GM23338 (cell line): ENCODE measurements around the gene OXGR1. TPM values are rescaled to one million over a fixed set of nuclear protein-coding genes. Genes with fewer than 3 reads are reported as not detected.

ENCODE experiments used
- ATAC-seq: fragments of 200-7000 bp; cut with Tn5 transposase; 3 replicates; pipeline ENCODE4 v1.9.1; 2020
- DNase-seq: peaks from one replicate; pipeline ENCODE4 v3.0.0-alpha.2; 2015; ENCODE audit warnings: low spot score
- H2AFZ ChIP-seq: fragments of 200-600 bp; sonication (generic); 2 replicates; pipeline ENCODE4 v1.8.0; 2016; ENCODE audit warnings: antibody characterized with exemption, mild to moderate bottlenecking, moderate library complexity
- H3F3A ChIP-seq: fragments of 200-600 bp; sonication (generic); replicated peaks from 2 replicates; pipeline ENCODE4 v1.8.0; 2017; ENCODE audit warnings: antibody characterized with exemption, mixed run types, low read depth
- H3K27ac ChIP-seq: fragments of 200-600 bp; sonication (generic); 2 replicates; pipeline ENCODE4 v1.6.1; 2016; ENCODE audit warnings: low read depth
- H3K27me3 ChIP-seq: fragments of 200-600 bp; sonication (generic); 2 replicates; pipeline ENCODE4 v1.8.0; 2016; ENCODE audit warnings: mild to moderate bottlenecking, mixed run types, moderate library complexity; ENCODE audit not compliant: insufficient read depth
- H3K36me3 ChIP-seq: fragments of 200-600 bp; sonication (generic); 2 replicates; pipeline ENCODE4 v1.8.0; 2016; ENCODE audit warnings: mild to moderate bottlenecking; ENCODE audit not compliant: insufficient read depth
- H3K4me1 ChIP-seq: fragments of 200-600 bp; sonication (generic); 2 replicates; pipeline ENCODE4 v1.8.0; 2016; ENCODE audit warnings: mild to moderate bottlenecking, moderate library complexity; ENCODE audit not compliant: insufficient read depth
- H3K4me2 ChIP-seq: fragments of 200-600 bp; sonication (generic); 2 replicates; pipeline ENCODE4 v1.7.1; 2017; ENCODE audit warnings: mixed run types
- H3K4me3 ChIP-seq: fragments of 200-600 bp; sonication (generic); 2 replicates; pipeline ENCODE4 v1.6.1; 2016; ENCODE audit warnings: mixed run types
- H3K79me2 ChIP-seq: fragments of 200-600 bp; sonication (generic); replicated peaks from 2 replicates; pipeline ENCODE4 v1.8.0; 2017; ENCODE audit warnings: mild to moderate bottlenecking; ENCODE audit not compliant: insufficient read depth
- H3K9me2 ChIP-seq: fragments of 200-600 bp; sonication (generic); 2 replicates; pipeline ENCODE4 v1.8.0; 2017; ENCODE audit not compliant: insufficient read depth
- H4K20me1 ChIP-seq: fragments of 200-600 bp; sonication (generic); replicated peaks from 2 replicates; pipeline ENCODE4 v1.8.0; 2017; ENCODE audit warnings: mild to moderate bottlenecking; ENCODE audit not compliant: insufficient read depth
- H3K27ac Mint-ChIP-seq: 2 replicates; pipeline ENCODE4 v1.8.0; 2020; ENCODE audit warnings: inconsistent platforms, mild to moderate bottlenecking, moderate library complexity, mixed read lengths
- H3K27me3 Mint-ChIP-seq: 3 replicates; pipeline ENCODE4 v1.8.0; 2022; ENCODE audit warnings: low read depth, mild to moderate bottlenecking, moderate library complexity, mixed read lengths, inconsistent platforms; ENCODE audit not compliant: insufficient read depth, poor library complexity
- H3K36me3 Mint-ChIP-seq: 3 replicates; pipeline ENCODE4 v1.8.0; 2021; ENCODE audit warnings: low read depth, mild to moderate bottlenecking, inconsistent platforms, moderate library complexity, mixed read lengths
- H3K4me1 Mint-ChIP-seq: 3 replicates; pipeline ENCODE4 v1.8.0; 2020; ENCODE audit warnings: mild to moderate bottlenecking, inconsistent platforms, mixed read lengths
- H3K4me3 Mint-ChIP-seq: 3 replicates; pipeline ENCODE4 v1.8.0; 2021; ENCODE audit warnings: moderate library complexity, mild to moderate bottlenecking, inconsistent platforms, mixed read lengths
- H3K9me3 Mint-ChIP-seq: 3 replicates; pipeline ENCODE4 v1.8.0; 2020; ENCODE audit warnings: moderate library complexity, mild to moderate bottlenecking, inconsistent platforms, mixed read lengths
- CREB1 ChIP-seq: fragments of 250-450 bp; sonication (Bioruptor Pico); IDR thresholded peaks from 2 replicates; pipeline ENCODE4 v1.5.0; 2020; ENCODE audit warnings: low read depth, mild to moderate bottlenecking, moderate library complexity
- EZH2 ChIP-seq: fragments of 200-600 bp; sonication (generic); IDR thresholded peaks from one replicate; pipeline ENCODE4 v1.8.0; 2017; ENCODE audit warnings: antibody characterized with exemption, mild to moderate bottlenecking, low read depth; ENCODE audit not compliant: unreplicated experiment
- EZH2phosphoT487 ChIP-seq: fragments of 200-600 bp; sonication (generic); IDR thresholded peaks from one replicate; pipeline ENCODE4 v1.8.1; 2018; ENCODE audit warnings: antibody characterized with exemption; ENCODE audit not compliant: unreplicated experiment
- JUNB ChIP-seq: IDR thresholded peaks from one replicate; pipeline ENCODE4 v1.6.1; 2016; ENCODE audit warnings: antibody characterized with exemption; ENCODE audit not compliant: unreplicated experiment
- NANOG ChIP-seq: IDR thresholded peaks from 2 replicates; pipeline ENCODE4 v1.6.1; 2016; ENCODE audit warnings: antibody characterized with exemption, borderline replicate concordance
- POLR2AphosphoS5 ChIP-seq: IDR thresholded peaks from 2 replicates; pipeline ENCODE4 v1.6.1; 2016; ENCODE audit warnings: antibody characterized with exemption, low read depth
- STAT1 ChIP-seq: IDR thresholded peaks from one replicate; pipeline ENCODE4 v1.6.1; 2016; ENCODE audit warnings: antibody characterized with exemption; ENCODE audit not compliant: unreplicated experiment
- ZNF114 ChIP-seq: fragments of 250-450 bp; sonication (Bioruptor Pico); IDR thresholded peaks from 2 replicates; pipeline ENCODE4 v1.5.0; 2020; ENCODE audit warnings: mild to moderate bottlenecking, moderate library complexity
- ZNF331 ChIP-seq: fragments of 250-450 bp; sonication (Bioruptor Pico); IDR thresholded peaks from 2 replicates; pipeline ENCODE4 v1.5.0; 2020; ENCODE audit warnings: low read depth, mild to moderate bottlenecking, moderate library complexity
- polyA plus RNA-seq: library from polyadenylated mRNA; unstranded; fragments of >200 nt; fragmentation: Nextera tagmentation; extraction: Ambion mirVana; gene quantifications from 2 replicates; pipeline ENCODE4 v1.2.1, GENCODE V29; 2016
- total RNA-seq: library from RNA; depleted of rRNA; stranded (reverse); fragments of >200 nt; shearing (Covaris generic); gene quantifications from 2 replicates; pipeline ENCODE4 v1.2.3, GENCODE V29; 2014
- TF ChIP-seq, protein P1 (sequence below): IDR thresholded peaks from 2 replicates; pipeline ENCODE4 v1.6.1; 2016; ENCODE audit warnings: antibody characterized with exemption
- TF ChIP-seq, protein P2 (sequence below): IDR thresholded peaks from one replicate; pipeline ENCODE4 v1.6.1; 2018; ENCODE audit warnings: antibody characterized with exemption; ENCODE audit not compliant: unreplicated experiment
- TF ChIP-seq, protein P3 (sequence below), 2 experiments: fragments of 200-600 bp in 1 of 2; sonication (generic) in 1 of 2; conservative IDR thresholded peaks; 2 replicates each; pipeline versions ENCODE4 v1.5.1 to v1.6.1; 2016 to 2017; ENCODE audit warnings: antibody characterized with exemption in 2 of 2, low read depth in 2 of 2, mild to moderate bottlenecking in 2 of 2, moderate library complexity in 1 of 2
- TF ChIP-seq, protein P4 (sequence below): fragments of 250-450 bp; sonication (Bioruptor Pico); IDR thresholded peaks from 2 replicates; pipeline ENCODE4 v1.5.0; 2020; ENCODE audit warnings: mild to moderate bottlenecking, moderate library complexity

The OXGR1 gene
- total and polyA plus RNA-seq, 2 experiments from 2014 or later: 0.29 to 0.80 TPM

DNA sequence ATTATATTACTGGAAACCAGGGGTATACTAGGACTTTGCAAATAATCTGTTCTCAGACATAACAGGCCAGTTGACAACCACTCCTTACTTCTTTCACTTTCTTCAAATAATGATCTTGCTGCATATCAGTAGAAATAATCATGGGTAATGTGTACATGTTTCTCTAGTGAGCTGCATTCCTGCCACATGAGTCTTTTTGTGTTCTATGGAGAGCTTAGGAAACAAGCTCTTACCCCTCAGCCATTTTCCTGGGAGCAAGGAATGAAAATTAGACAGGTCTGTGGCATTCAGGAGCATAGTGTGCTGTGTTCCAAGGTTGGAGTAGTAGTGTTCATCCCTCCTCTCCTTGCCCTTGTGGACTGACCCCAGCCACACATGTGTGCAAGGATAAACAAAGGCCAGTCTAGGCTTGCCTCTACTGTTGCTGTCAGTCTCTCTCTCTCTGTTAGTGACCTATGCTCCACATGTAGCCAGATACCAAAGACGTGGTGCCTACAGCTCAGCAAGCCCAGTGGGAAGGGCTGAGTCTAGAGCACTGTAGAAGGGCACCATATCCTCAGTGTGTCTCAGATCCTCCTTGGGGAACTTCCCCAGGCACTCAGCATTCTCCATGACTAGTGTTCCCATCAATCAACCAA, 11.5 kb upstream of the OXGR1 start:
- Histone ChIP-seq H3K9me2 (no peaks in the 10 kb centered on the region), H3K4me3 (no peak overlapping the region), H3K27ac (no peak overlapping the region), H3K27me3 (peaks cover 43% of the 10 kb centered on the region), H3K79me2 (no peaks in the 10 kb centered on the region), H3K4me2 (no peak overlapping the region), H3K36me3 (no peaks in the 10 kb centered on the region), H2AFZ (no peak overlapping the region), H3K4me1 (peaks cover 4% of the 10 kb centered on the region), H4K20me1 (no peaks in the 10 kb centered on the region; the same call in 1 of the 2 replicates), H3F3A (no peaks in the 10 kb centered on the region)
- Mint-ChIP-seq H3K36me3 (no peaks in the 10 kb centered on the region), H3K9me3 (no peaks in the 10 kb centered on the region), H3K27me3 (peaks cover 17% of the 10 kb centered on the region), H3K4me3 (no peak overlapping the region), H3K4me1 (peaks cover under 1% of the 10 kb centered on the region; the same call in 2 of the 3 replicates), H3K27ac (no peak overlapping the region)
- no peak for TF ChIP-seq ZNF331 (CRISPR knock-in tag)
- TF ChIP-seq ZNF114: no peak
- TF ChIP-seq, protein P1, sequence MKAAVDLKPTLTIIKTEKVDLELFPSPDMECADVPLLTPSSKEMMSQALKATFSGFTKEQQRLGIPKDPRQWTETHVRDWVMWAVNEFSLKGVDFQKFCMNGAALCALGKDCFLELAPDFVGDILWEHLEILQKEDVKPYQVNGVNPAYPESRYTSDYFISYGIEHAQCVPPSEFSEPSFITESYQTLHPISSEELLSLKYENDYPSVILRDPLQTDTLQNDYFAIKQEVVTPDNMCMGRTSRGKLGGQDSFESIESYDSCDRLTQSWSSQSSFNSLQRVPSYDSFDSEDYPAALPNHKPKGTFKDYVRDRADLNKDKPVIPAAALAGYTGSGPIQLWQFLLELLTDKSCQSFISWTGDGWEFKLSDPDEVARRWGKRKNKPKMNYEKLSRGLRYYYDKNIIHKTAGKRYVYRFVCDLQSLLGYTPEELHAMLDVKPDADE: no peak
- TF ChIP-seq NANOG: no peak
- no peak for TF ChIP-seq EZH2phosphoT487
- TF ChIP-seq STAT1: no peak
- TF ChIP-seq, protein P2, sequence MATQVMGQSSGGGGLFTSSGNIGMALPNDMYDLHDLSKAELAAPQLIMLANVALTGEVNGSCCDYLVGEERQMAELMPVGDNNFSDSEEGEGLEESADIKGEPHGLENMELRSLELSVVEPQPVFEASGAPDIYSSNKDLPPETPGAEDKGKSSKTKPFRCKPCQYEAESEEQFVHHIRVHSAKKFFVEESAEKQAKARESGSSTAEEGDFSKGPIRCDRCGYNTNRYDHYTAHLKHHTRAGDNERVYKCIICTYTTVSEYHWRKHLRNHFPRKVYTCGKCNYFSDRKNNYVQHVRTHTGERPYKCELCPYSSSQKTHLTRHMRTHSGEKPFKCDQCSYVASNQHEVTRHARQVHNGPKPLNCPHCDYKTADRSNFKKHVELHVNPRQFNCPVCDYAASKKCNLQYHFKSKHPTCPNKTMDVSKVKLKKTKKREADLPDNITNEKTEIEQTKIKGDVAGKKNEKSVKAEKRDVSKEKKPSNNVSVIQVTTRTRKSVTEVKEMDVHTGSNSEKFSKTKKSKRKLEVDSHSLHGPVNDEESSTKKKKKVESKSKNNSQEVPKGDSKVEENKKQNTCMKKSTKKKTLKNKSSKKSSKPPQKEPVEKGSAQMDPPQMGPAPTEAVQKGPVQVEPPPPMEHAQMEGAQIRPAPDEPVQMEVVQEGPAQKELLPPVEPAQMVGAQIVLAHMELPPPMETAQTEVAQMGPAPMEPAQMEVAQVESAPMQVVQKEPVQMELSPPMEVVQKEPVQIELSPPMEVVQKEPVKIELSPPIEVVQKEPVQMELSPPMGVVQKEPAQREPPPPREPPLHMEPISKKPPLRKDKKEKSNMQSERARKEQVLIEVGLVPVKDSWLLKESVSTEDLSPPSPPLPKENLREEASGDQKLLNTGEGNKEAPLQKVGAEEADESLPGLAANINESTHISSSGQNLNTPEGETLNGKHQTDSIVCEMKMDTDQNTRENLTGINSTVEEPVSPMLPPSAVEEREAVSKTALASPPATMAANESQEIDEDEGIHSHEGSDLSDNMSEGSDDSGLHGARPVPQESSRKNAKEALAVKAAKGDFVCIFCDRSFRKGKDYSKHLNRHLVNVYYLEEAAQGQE: no peak
- TF ChIP-seq CREB1 (CRISPR knock-in tag): no peak
- TF ChIP-seq JUNB: no peak
- no peak for TF ChIP-seq POLR2AphosphoS5
- TF ChIP-seq, protein P3, sequence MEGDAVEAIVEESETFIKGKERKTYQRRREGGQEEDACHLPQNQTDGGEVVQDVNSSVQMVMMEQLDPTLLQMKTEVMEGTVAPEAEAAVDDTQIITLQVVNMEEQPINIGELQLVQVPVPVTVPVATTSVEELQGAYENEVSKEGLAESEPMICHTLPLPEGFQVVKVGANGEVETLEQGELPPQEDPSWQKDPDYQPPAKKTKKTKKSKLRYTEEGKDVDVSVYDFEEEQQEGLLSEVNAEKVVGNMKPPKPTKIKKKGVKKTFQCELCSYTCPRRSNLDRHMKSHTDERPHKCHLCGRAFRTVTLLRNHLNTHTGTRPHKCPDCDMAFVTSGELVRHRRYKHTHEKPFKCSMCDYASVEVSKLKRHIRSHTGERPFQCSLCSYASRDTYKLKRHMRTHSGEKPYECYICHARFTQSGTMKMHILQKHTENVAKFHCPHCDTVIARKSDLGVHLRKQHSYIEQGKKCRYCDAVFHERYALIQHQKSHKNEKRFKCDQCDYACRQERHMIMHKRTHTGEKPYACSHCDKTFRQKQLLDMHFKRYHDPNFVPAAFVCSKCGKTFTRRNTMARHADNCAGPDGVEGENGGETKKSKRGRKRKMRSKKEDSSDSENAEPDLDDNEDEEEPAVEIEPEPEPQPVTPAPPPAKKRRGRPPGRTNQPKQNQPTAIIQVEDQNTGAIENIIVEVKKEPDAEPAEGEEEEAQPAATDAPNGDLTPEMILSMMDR (conservative IDR thresholded peaks at IDR 0.05; ENCODE audit: low read depth in 2 of 2): no peak
- no peak for TF ChIP-seq EZH2
- TF ChIP-seq, protein P4, sequence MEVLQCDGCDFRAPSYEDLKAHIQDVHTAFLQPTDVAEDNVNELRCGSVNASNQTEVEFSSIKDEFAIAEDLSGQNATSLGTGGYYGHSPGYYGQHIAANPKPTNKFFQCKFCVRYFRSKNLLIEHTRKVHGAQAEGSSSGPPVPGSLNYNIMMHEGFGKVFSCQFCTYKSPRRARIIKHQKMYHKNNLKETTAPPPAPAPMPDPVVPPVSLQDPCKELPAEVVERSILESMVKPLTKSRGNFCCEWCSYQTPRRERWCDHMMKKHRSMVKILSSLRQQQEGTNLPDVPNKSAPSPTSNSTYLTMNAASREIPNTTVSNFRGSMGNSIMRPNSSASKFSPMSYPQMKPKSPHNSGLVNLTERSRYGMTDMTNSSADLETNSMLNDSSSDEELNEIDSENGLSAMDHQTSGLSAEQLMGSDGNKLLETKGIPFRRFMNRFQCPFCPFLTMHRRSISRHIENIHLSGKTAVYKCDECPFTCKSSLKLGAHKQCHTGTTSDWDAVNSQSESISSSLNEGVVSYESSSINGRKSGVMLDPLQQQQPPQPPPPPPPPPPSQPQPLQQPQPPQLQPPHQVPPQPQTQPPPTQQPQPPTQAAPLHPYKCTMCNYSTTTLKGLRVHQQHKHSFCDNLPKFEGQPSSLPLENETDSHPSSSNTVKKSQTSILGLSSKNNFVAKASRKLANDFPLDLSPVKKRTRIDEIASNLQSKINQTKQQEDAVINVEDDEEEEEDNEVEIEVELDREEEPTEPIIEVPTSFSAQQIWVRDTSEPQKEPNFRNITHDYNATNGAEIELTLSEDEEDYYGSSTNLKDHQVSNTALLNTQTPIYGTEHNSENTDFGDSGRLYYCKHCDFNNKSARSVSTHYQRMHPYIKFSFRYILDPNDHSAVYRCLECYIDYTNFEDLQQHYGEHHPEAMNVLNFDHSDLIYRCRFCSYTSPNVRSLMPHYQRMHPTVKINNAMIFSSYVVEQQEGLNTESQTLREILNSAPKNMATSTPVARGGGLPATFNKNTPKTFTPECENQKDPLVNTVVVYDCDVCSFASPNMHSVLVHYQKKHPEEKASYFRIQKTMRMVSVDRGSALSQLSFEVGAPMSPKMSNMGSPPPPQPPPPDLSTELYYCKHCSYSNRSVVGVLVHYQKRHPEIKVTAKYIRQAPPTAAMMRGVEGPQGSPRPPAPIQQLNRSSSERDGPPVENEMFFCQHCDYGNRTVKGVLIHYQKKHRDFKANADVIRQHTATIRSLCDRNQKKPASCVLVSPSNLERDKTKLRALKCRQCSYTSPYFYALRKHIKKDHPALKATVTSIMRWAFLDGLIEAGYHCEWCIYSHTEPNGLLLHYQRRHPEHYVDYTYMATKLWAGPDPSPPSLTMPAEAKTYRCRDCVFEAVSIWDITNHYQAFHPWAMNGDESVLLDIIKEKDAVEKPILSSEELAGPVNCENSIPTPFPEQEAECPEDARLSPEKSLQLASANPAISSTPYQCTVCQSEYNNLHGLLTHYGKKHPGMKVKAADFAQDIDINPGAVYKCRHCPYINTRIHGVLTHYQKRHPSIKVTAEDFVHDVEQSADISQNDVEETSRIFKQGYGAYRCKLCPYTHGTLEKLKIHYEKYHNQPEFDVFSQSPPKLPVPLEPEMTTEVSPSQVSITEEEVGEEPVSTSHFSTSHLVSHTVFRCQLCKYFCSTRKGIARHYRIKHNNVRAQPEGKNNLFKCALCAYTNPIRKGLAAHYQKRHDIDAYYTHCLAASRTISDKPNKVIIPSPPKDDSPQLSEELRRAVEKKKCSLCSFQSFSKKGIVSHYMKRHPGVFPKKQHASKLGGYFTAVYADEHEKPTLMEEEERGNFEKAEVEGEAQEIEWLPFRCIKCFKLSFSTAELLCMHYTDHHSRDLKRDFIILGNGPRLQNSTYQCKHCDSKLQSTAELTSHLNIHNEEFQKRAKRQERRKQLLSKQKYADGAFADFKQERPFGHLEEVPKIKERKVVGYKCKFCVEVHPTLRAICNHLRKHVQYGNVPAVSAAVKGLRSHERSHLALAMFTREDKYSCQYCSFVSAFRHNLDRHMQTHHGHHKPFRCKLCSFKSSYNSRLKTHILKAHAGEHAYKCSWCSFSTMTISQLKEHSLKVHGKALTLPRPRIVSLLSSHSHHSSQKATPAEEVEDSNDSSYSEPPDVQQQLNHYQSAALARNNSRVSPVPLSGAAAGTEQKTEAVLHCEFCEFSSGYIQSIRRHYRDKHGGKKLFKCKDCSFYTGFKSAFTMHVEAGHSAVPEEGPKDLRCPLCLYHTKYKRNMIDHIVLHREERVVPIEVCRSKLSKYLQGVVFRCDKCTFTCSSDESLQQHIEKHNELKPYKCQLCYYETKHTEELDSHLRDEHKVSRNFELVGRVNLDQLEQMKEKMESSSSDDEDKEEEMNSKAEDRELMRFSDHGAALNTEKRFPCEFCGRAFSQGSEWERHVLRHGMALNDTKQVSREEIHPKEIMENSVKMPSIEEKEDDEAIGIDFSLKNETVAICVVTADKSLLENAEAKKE: no peak
- no peak for DNase-seq
- ATAC-seq: no peak
